GM12873 (cell line): ENCODE results near the gene SEPHS2.

Experiments
- CTCF ChIP-seq: IDR thresholded peaks from 2 replicates; pipeline ENCODE4 v1.5.1; 2012; ENCODE audit warnings: low read depth, mild to moderate bottlenecking, moderate library complexity, low read length, control low read depth; ENCODE audit not compliant: insufficient read depth; ENCODE audit errors: missing control alignments

SEPHS2 gene

DNA sequence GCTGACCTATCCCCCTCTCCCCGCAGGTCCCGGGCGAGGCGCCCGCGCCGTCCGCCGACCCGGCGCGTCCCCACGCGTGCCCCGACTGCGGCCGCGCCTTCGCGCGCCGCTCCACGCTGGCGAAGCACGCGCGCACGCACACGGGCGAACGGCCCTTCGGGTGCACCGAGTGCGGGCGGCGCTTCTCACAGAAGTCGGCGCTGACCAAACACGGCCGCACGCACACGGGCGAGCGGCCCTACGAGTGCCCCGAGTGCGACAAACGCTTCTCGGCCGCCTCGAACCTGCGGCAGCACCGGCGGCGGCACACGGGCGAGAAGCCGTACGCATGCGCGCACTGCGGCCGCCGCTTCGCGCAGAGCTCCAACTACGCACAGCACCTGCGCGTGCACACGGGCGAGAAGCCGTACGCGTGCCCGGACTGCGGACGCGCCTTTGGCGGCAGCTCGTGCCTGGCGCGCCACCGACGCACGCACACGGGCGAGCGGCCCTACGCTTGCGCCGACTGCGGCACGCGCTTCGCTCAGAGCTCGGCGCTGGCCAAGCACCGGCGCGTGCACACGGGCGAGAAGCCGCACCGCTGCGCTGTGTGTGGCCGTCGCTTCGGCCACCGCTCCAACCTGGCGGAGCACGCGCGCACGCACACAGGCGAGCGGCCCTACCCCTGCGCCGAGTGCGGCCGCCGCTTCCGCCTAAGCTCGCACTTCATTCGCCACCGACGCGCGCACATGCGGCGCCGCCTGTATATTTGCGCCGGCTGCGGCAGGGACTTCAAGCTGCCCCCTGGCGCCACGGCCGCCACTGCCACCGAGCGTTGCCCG is 27.9 kb downstream of the SEPHS2 start:
- TF ChIP-seq CTCF, result no peak

GRCh38 chr16:30416624-30417528 is 28.8 kb downstream of the SEPHS2 start:
- no peak for TF ChIP-seq CTCF

DNA sequence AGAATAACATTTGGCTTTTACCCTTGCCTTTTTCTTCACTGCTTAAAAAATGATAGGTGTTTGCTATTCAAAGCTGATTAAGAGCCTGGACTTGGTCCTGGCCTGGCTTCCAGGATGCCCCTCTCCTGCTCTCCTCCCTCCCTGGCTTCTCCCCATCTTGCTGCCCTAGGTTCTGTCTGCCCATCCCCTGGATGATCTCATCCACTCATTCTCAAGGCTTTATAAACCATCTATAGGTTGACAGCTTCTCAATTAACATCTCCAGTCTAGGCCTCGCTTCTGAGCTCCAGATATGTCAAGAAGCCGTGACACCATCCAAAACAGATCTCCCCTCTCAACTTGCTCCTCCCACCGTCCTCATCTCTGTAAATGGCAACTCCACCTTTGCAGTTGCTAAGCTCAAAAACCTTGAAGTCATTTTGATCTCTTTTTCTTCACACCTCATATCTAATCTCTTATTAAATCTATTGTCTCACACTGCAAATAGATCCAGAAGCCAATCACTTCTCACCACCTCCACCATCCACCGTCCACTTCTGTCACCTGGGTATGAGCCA is 29.5 kb downstream of the SEPHS2 start:
- TF ChIP-seq CTCF, result no peak

GRCh38 chr16:30414159-30414558 is 31.5 kb downstream of the SEPHS2 start:
- no peak for TF ChIP-seq CTCF

- TF ChIP-seq CTCF, result no peak
Observed at GRCh38 chr16:30413112-30413806, 32.4 kb downstream of the SEPHS2 start.

GRCh38 chr16:30409125-30410060 is 36.3 kb downstream of the SEPHS2 start:
- TF ChIP-seq CTCF, result peak; percentile 96
